ENCODE data around the gene WWC2. TPM values are rescaled to one million over a fixed set of nuclear protein-coding genes. Genes with fewer than 3 reads are reported as not detected.

Gene WWC2
- total and polyA plus RNA-seq, 5 donors from 2014 or later = 0.14 to 0.51 (median 0.27) TPM; not detected in 1

DNA sequence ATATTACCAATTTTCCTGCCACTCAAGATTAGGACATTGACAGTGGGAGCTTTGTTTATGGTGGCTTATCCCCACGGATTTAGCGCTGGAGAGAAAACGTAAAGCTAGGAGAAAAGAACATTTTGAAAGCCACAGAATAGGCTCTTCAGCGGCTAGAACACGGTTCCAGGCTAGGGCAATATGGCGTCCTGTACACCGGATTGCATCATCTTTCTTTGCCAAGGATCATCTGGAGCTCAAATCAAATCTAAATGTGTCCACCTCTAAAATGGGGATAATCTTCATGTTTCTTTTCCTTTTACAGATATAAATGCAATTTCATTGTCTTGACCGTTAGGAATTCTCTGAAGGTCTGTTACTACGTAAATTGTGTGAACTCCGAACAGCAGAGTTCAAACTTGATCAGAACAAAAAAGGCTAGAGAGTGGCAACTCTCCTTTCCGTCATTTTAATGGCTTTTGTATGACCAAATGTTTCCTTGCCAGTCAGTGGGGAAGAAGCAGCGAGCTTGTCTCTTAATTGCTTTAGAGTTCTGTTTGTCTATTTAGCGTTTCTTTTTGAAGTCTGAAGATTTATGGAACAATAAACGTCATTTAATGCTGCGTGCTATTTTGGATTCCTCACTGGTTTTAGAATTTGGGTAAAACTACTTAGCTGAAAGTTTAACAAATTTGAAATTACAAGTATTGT lies 2.6 kb upstream of the WWC2 start:
- Histone ChIP-seq H3K27ac (ENCODE audit: insufficient read depth, low read length, poor library complexity, severe bottlenecking) (no peak overlapping the region), H3K27me3 (ENCODE audit: control insufficient read depth, insufficient read depth, low read length) (peaks cover 23% of the 10 kb centered on the region), H3K4me3 (ENCODE audit: low read depth, low read length) (no peak overlapping the region), H3K9me3 (ENCODE audit: control insufficient read depth in 2 of 2, low read length in 2 of 2) (no peaks in the 10 kb centered on the region), H3K4me1 (ENCODE audit: control insufficient read depth, insufficient read depth, low read length, poor library complexity, severe bottlenecking) (peaks cover 20% of the 10 kb centered on the region), H3K36me3 (ENCODE audit: control insufficient read depth, insufficient read depth, low read length) (no peaks in the 10 kb centered on the region)
- no peaks in the 10 kb centered on the region for H3K36me3 Mint-ChIP-seq
- H3K27ac Mint-ChIP-seq = no peak overlapping the region
- ATAC-seq (ENCODE audit: low read depth in 2 of 2) = no peak
- H3K27me3 Mint-ChIP-seq = peaks cover 42% of the 10 kb centered on the region
- peak overlapping the region in 2 of 4 donors; percentile 47 to 73 for H3K4me3 Mint-ChIP-seq
- H3K4me1 Mint-ChIP-seq = peaks cover 0 to 9% (median 4%) of the 10 kb centered on the region in 4 donors
- H3K9me3 Mint-ChIP-seq = no peaks in the 10 kb centered on the region
- no peak for DNase-seq

DNA sequence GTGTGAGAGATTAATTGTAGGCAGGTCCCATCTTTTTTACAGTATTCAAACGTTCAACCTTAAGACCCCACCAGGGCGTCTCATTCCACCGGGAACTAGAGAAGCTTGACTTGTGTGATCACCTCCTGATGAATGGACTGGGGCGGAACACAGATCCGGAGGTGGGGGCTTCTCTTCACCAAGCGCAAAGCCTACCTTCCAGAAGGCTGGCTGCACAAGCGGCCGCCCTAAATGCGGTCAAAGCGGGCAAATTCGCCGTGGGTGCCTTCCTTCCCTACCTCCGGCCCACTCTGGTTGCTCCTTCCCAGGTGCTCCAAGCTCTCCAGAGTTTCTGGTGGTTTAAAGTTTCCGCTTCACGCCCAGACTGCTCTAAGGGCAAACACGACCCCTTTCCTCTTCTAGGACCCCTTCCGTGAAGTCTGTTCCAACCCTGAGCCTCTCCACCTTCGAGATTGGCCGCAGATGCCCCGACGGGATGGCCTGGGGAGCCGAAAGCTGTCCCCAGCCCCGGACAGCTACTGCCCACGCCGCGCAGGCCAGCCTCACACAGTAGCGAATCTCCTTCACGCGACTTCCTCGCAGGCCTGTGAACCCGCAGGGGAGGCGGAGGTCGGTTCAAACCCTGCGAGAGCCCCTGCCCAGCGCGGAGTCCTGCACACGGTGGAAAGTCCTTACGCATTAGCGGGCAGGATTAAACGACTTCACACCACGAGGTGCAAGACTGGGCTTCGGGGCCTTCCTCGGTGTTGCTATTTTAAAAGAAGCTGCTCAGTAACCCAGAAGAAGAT lies 1.6 kb upstream of the WWC2 start:
- Mint-ChIP-seq H3K4me3 (peak overlapping the region; percentile 47 to 74 (median 63)), H3K4me1 (peaks cover 0 to 9% (median 6%) of the 10 kb centered on the region in 4 donors), H3K27ac (no peak overlapping the region), H3K36me3 (no peaks in the 10 kb centered on the region), H3K9me3 (no peaks in the 10 kb centered on the region), H3K27me3 (peaks cover 52% of the 10 kb centered on the region)
- DNase-seq (no peak), ATAC-seq (ENCODE audit: low read depth in 2 of 2) (no peak)
- Histone ChIP-seq H3K4me3 (ENCODE audit: low read depth, low read length) (no peak overlapping the region), H3K36me3 (ENCODE audit: control insufficient read depth, insufficient read depth, low read length) (no peaks in the 10 kb centered on the region), H3K4me1 (ENCODE audit: control insufficient read depth, insufficient read depth, low read length, poor library complexity, severe bottlenecking) (peaks cover 20% of the 10 kb centered on the region), H3K27me3 (ENCODE audit: control insufficient read depth, insufficient read depth, low read length) (peaks cover 31% of the 10 kb centered on the region), H3K9me3 (ENCODE audit: control insufficient read depth in 2 of 2, low read length in 2 of 2) (no peaks in the 10 kb centered on the region), H3K27ac (ENCODE audit: insufficient read depth, low read length, poor library complexity, severe bottlenecking) (no peak overlapping the region)

DNA sequence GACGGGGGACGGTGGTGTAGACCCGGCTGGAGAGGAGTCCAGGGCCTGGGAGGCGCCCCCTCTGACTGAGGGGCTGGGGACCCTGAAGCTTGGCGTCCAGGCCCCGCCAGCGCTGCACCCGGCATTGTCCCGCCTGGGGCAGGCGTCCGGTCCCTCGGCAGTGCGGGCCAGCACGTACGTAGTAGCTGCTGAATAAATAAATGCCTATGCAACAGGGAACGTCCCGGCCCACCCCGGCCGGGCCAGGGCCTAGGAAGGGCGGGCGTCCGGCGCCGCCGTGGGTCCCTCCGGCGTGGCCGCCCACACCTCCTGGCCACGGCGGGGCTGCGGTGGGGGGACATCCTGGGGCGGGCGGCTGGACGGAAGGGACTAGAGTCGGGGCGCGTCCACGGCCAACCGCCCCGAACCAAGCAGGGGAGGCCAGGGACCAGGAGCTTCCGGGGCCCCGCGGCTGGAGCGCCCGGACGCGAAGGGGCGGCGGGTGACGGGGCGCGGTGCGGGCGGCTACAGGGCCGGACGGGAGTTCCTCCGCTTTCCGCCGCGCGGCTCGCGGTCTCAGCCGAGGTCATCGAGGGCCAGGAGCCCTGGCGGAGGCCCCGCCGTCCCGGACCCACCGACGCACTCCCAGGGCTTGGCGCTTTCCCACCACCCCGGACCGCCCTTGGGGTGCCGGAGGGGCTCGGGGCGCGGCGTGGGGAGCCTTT lies 886 bp upstream of the WWC2 start:
- H3K9me3 ChIP-seq (ENCODE audit: control insufficient read depth in 2 of 2, low read length in 2 of 2) = no peaks in the 10 kb centered on the region
- Mint-ChIP-seq H3K36me3 (no peaks in the 10 kb centered on the region), H3K9me3 (no peaks in the 10 kb centered on the region), H3K27ac (no peak overlapping the region), H3K27me3 (peaks cover 52% of the 10 kb centered on the region), H3K4me3 (peak overlapping the region; percentile 29 to 74 (median 70)), H3K4me1 (peaks cover 0 to 9% (median 6%) of the 10 kb centered on the region in 4 donors)
- peaks cover 31% of the 10 kb centered on the region for H3K27me3 ChIP-seq (ENCODE audit: control insufficient read depth, insufficient read depth, low read length)
- DNase-seq (no peak), ATAC-seq (ENCODE audit: low read depth in 2 of 2) (peak; percentile 19 to 30)
- peaks cover 20% of the 10 kb centered on the region for H3K4me1 ChIP-seq (ENCODE audit: control insufficient read depth, insufficient read depth, low read length, poor library complexity, severe bottlenecking)
- no peak overlapping the region for H3K4me3 ChIP-seq (ENCODE audit: low read depth, low read length)
- no peaks in the 10 kb centered on the region for H3K36me3 ChIP-seq (ENCODE audit: control insufficient read depth, insufficient read depth, low read length)
- H3K27ac ChIP-seq (ENCODE audit: insufficient read depth, low read length, poor library complexity, severe bottlenecking) = no peak overlapping the region

DNA sequence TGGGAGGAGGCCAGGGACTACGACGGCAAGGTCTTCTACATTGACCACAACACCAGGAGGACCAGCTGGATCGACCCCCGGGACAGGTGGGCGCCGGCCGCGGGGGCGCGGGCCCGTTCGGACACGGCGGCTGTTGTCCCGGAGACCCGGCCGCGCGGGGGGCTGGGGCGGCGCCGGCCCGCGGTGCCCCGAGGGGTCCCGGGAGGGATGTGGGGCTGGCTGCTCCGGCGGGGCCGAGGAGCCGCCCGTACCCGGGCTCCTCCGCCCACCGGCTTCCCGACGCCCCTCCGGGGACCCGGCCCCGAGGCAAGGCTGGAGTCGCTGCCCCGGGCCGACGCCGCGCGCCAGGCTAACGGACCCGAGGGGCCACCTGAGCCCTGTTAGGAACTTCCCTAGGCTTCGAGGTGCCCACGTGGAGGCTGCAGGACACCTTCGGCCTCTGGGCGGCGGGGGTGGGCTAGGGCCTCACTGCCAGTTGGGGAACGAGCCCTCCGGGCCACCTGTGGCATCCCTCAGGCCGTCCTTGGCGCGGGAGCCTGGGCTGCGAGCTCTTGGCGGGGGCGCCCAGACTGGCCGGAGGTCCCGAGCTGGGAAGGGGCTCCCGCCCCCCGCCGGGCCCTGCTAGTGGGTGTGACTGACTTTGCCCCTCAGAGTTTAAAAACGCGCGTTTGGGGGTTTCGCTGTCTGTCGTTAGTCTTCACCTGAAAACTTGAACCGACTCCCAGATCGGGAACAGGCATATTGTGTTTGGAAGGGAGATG lies 660 bp downstream of the WWC2 start:
- no peaks in the 10 kb centered on the region for H3K36me3 Mint-ChIP-seq
- H3K27me3 Mint-ChIP-seq = peaks cover 60% of the 10 kb centered on the region
- no peak overlapping the region for H3K4me3 ChIP-seq (ENCODE audit: low read depth, low read length)
- no peaks in the 10 kb centered on the region for H3K9me3 ChIP-seq (ENCODE audit: control insufficient read depth in 2 of 2, low read length in 2 of 2)
- H3K27ac ChIP-seq (ENCODE audit: insufficient read depth, low read length, poor library complexity, severe bottlenecking) = no peak overlapping the region
- peaks cover 0 to 9% (median 6%) of the 10 kb centered on the region in 4 donors for H3K4me1 Mint-ChIP-seq
- H3K36me3 ChIP-seq (ENCODE audit: control insufficient read depth, insufficient read depth, low read length) = no peaks in the 10 kb centered on the region
- H3K27me3 ChIP-seq (ENCODE audit: control insufficient read depth, insufficient read depth, low read length) = peaks cover 31% of the 10 kb centered on the region
- peaks cover 20% of the 10 kb centered on the region for H3K4me1 ChIP-seq (ENCODE audit: control insufficient read depth, insufficient read depth, low read length, poor library complexity, severe bottlenecking)
- ATAC-seq (ENCODE audit: low read depth in 2 of 2) = no peak
- H3K27ac Mint-ChIP-seq = no peak overlapping the region
- H3K9me3 Mint-ChIP-seq = no peaks in the 10 kb centered on the region
- DNase-seq = no peak
- peak overlapping the region in 2 of 4 donors; percentile 62 to 70 for H3K4me3 Mint-ChIP-seq

DNA sequence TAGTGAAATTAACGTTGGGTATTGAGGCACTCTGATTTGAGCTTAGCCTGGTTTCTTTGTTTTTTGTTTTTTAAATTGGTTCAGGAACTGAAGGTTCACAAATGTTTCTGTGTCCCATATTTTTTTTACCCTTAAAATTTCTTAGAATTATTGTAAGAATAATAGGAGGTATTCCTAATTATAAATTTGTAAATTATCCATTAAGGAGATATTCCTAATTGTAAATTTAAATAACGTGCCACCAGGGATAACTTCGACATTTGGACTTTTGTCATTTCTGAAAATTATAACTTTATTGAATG lies 1.2 kb downstream of the WWC2 start:
- H3K27ac ChIP-seq (ENCODE audit: insufficient read depth, low read length, poor library complexity, severe bottlenecking) = no peak overlapping the region
- no peak for ATAC-seq (ENCODE audit: low read depth in 2 of 2)

DNA sequence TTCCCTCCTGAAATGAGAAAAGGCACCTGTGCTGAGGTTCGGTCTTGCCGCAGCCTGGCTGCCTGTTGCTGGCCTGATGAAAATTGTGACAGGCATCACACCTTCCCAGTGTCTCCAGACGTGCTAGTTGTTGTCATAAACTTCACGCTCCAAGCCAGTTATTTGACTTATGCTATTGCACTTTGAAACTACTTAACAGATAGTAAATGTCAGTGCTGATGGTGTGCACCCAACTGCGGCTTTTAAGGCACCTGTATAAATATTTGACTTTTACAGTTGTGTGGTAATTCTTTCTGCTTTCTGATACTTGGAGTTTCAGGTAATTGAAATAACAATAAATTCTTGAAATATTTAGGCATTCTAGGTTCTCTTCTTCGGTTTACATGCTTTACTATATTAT lies 1.8 kb downstream of the WWC2 start:
- Histone ChIP-seq H3K9me3 (ENCODE audit: control insufficient read depth in 2 of 2, low read length in 2 of 2) (no peaks in the 10 kb centered on the region), H3K27me3 (ENCODE audit: control insufficient read depth, insufficient read depth, low read length) (peaks cover 34% of the 10 kb centered on the region), H3K4me3 (ENCODE audit: low read depth, low read length) (no peak overlapping the region), H3K27ac (ENCODE audit: insufficient read depth, low read length, poor library complexity, severe bottlenecking) (no peak overlapping the region), H3K4me1 (ENCODE audit: control insufficient read depth, insufficient read depth, low read length, poor library complexity, severe bottlenecking) (peaks cover 20% of the 10 kb centered on the region), H3K36me3 (ENCODE audit: control insufficient read depth, insufficient read depth, low read length) (no peaks in the 10 kb centered on the region)
- Mint-ChIP-seq H3K27me3 (peaks cover 54% of the 10 kb centered on the region), H3K27ac (no peak overlapping the region), H3K9me3 (no peaks in the 10 kb centered on the region), H3K4me1 (peaks cover 0 to 9% (median 6%) of the 10 kb centered on the region in 4 donors), H3K36me3 (no peaks in the 10 kb centered on the region), H3K4me3 (peak overlapping the region in 3 of 4 donors; percentile 31 to 59 (median 38))
- ATAC-seq (ENCODE audit: low read depth in 2 of 2) = no peak
- no peak for DNase-seq

More for the DNA sequence above, 1.2 kb downstream of the WWC2 start:
- no peak for DNase-seq
- H3K9me3 Mint-ChIP-seq = no peaks in the 10 kb centered on the region
- peak overlapping the region in 2 of 4 donors; percentile 62 to 70 for H3K4me3 Mint-ChIP-seq
- H3K36me3 ChIP-seq (ENCODE audit: control insufficient read depth, insufficient read depth, low read length) = no peaks in the 10 kb centered on the region
- no peak overlapping the region for H3K4me3 ChIP-seq (ENCODE audit: low read depth, low read length)
- peaks cover 33% of the 10 kb centered on the region for H3K27me3 ChIP-seq (ENCODE audit: control insufficient read depth, insufficient read depth, low read length)
- no peaks in the 10 kb centered on the region for H3K9me3 ChIP-seq (ENCODE audit: control insufficient read depth in 2 of 2, low read length in 2 of 2)
- H3K27ac Mint-ChIP-seq = no peak overlapping the region
- no peaks in the 10 kb centered on the region for H3K36me3 Mint-ChIP-seq
- peaks cover 20% of the 10 kb centered on the region for H3K4me1 ChIP-seq (ENCODE audit: control insufficient read depth, insufficient read depth, low read length, poor library complexity, severe bottlenecking)
- H3K27me3 Mint-ChIP-seq = peaks cover 56% of the 10 kb centered on the region
- H3K4me1 Mint-ChIP-seq = peaks cover 0 to 9% (median 6%) of the 10 kb centered on the region in 4 donors

DNA sequence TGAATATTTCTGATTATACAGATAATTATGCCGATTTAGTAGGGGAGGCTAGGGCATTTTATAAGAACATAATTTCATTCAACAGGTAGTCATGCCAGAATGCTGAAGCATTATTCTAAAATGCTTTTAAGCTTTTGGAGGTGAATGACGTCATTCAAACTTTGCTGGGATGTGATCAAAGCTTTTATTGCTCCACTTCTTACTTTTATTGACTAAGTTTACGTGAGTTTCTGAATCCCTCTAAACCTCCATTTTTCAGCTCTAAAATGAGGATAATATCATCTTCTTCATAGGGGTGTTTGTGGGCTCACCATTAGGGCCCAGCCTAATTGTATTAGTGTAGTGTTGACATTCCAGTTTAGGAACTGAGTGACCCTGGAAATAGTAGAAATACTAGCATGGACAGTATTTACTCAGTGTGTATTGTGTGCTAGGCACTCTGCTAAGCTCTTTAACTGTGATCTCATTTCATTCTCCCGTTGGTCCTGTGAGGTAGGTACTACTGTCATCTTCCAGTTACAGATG lies 3.0 kb downstream of the WWC2 start:
- Mint-ChIP-seq H3K27ac (no peak overlapping the region), H3K36me3 (no peaks in the 10 kb centered on the region), H3K9me3 (peaks cover 0 to 1% (median 0%) of the 10 kb centered on the region in 7 donors), H3K4me1 (peaks cover 0 to 8% (median 3%) of the 10 kb centered on the region in 4 donors), H3K4me3 (no peak overlapping the region), H3K27me3 (peaks cover 51% of the 10 kb centered on the region)
- ATAC-seq (ENCODE audit: low read depth in 2 of 2) (no peak), DNase-seq (no peak)
- no peak overlapping the region for H3K27ac ChIP-seq (ENCODE audit: insufficient read depth, low read length, poor library complexity, severe bottlenecking)
- H3K4me3 ChIP-seq (ENCODE audit: low read depth, low read length) = no peak overlapping the region
- peaks cover 20% of the 10 kb centered on the region for H3K4me1 ChIP-seq (ENCODE audit: control insufficient read depth, insufficient read depth, low read length, poor library complexity, severe bottlenecking)
- no peaks in the 10 kb centered on the region for H3K36me3 ChIP-seq (ENCODE audit: control insufficient read depth, insufficient read depth, low read length)
- H3K27me3 ChIP-seq (ENCODE audit: control insufficient read depth, insufficient read depth, low read length) = peaks cover 24% of the 10 kb centered on the region
- H3K9me3 ChIP-seq (ENCODE audit: control insufficient read depth in 2 of 2, low read length in 2 of 2) = no peaks in the 10 kb centered on the region
